GM12892 (cell line): ENCODE results near the gene HDAC5.

Source experiments
- POLR2A ChIP-seq: IDR thresholded peaks from 2 replicates; pipeline ENCODE4 v1.6.1; 2011; ENCODE audit warnings: low read depth, low read length, control low read depth
- POLR2AphosphoS5 ChIP-seq: IDR thresholded peaks from 2 replicates; pipeline ENCODE4 v1.6.1; 2011; ENCODE audit warnings: low read depth, low read length, control low read depth
- TAF1 ChIP-seq: IDR thresholded peaks from 2 replicates; pipeline ENCODE4 v1.6.1; 2011; ENCODE audit warnings: low read depth, mild to moderate bottlenecking, control low read depth, low read length, borderline replicate concordance

- TF ChIP-seq POLR2A = no peak
- no peak for TF ChIP-seq TAF1
- TF ChIP-seq POLR2AphosphoS5 = no peak
Measured at GRCh38 chr17:44075598-44076293, 47.7 kb downstream of the HDAC5 start.
